IPS-15b (cell line): ENCODE data around the gene UBASH3B.

Experiments used
- H3K27me3 ChIP-seq: one replicate; pipeline ENCODE4 v1.6.1; 2013; ENCODE audit warnings: low read length; ENCODE audit not compliant: control insufficient read depth, insufficient read depth
- H3K36me3 ChIP-seq: one replicate; pipeline ENCODE4 v1.6.1; 2013; ENCODE audit warnings: low read length; ENCODE audit not compliant: control insufficient read depth, insufficient read depth
- H3K4me1 ChIP-seq: one replicate; pipeline ENCODE4 v1.6.1; 2013; ENCODE audit warnings: mild to moderate bottlenecking, low read length; ENCODE audit not compliant: control insufficient read depth, insufficient read depth
- H3K4me3 ChIP-seq: one replicate; pipeline ENCODE4 v1.5.1; 2013; ENCODE audit warnings: low read depth, low read length
- H3K9ac ChIP-seq: one replicate; pipeline ENCODE4 v1.6.1; 2013; ENCODE audit warnings: low read depth, mild to moderate bottlenecking, low read length
- H3K9me3 ChIP-seq: one replicate; pipeline ENCODE4 v1.6.1; 2013; ENCODE audit warnings: mild to moderate bottlenecking, low read length; ENCODE audit not compliant: control insufficient read depth, insufficient read depth

The UBASH3B gene

DNA sequence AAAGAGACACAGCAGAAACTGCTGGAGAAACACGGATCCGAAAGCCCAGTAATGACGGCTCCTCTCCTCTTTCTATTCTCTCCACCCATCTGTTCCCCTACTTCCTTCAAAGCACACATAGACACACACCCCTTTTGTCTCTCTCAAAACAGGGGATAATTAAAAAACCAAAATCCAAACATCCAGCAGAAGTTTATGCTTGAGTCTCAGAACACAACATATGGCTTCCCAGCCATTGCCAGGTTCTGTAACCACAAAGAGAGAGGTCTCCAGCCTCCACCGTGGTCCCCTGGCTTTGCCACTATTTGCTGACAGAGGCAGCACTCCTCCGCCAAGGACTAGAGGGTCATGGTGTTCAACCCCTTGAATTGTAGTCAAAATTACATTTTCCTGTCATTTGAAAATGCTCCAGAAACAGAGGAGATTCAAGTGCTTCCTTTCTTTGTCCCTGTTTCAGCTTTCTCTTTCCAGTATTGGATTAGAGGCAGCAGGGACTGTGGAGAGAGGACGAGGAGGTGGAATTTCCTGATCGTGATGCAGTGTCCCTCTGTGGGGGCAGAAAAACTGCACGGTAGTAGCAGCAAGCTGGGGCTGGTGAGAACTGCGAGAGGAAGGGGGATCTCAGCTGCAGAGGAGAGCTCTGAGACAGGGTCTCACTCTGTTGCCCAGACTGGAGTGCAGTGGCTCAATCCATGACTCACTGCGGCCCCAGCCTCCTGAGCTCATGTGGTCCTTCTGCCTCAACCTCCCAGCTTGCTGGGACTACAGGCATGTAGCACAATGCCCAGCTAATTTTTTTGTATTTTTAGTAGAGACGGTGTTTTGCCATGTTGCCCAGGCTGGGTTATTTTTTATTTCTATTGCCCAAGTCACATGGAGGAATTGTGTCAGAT is 60.3 kb downstream of the UBASH3B start:
- Histone ChIP-seq H3K4me3 (no peak overlapping the region), H3K36me3 (no peaks in the 10 kb centered on the region), H3K27me3 (no peaks in the 10 kb centered on the region), H3K9me3 (no peaks in the 10 kb centered on the region), H3K4me1 (no peaks in the 10 kb centered on the region), H3K9ac (no peak overlapping the region)

DNA sequence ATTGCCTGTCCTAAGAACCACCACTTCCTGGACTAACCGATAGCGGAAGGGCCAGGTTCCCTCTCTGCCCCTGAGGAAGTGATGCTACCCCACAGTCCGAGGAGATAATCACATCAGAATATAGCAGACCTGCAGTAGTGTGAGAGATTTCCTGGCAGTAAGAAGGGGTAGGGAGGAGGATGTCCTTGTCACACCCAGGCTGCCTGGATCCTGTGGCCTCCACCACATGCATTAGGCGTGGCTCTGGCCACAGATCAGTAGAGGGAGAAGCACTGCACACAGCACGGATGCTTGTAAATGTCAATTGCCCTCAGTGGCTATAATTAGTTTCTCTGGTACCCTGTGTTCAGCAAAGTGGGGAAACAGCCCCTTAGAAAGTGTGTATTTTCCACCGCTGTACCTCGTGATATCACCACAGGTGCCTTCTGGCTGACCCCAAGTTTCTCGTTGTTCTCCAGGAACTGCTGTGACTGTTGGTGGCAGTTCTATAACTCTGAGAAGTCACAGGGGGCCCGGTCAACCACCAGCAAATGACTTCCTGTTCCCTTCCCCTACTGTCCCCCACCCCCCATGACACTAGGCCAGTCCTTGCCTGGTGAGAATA is 61.8 kb downstream of the UBASH3B start:
- no peaks in the 10 kb centered on the region for H3K4me1 ChIP-seq
- no peak overlapping the region for H3K9ac ChIP-seq
- H3K4me3 ChIP-seq: no peak overlapping the region
- H3K36me3 ChIP-seq: no peaks in the 10 kb centered on the region
- no peaks in the 10 kb centered on the region for H3K9me3 ChIP-seq
- no peaks in the 10 kb centered on the region for H3K27me3 ChIP-seq

DNA sequence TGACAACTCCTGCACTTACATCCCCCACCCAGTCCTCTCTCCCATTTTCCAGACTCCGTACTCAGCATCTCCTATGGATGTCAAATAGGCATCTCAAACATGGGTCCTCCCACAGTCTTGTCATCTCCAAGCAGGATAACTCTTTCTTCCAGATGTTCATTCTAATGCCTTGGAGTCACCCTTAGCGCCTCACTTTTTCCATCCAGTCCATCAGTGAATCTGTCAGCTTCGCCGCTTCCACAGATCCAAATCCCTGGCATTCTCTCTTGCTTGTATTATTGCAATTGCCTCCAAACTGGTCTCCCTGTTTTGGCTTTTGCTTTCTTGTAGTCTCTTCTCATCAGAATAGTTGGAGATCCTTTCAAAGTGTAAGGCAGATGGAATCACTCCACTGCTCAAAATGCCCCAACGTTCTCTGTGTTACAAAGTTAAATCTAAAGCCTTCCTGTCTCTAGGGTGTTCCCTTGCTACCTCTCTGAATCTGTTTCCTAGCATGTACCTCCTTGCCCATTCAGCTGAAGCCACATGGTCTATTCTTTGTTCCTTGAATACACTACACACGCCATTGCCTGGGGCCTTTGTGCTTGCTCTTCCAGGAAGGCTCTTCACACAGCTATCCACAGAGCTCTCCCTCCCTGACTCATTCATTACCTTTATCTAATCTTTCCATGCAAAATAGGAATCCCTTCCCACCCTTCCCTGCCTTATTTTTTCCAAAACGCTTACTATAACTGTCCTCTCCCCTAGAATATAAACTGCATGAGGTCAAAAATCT is 64.8 kb downstream of the UBASH3B start:
- no peaks in the 10 kb centered on the region for H3K4me1 ChIP-seq
- H3K36me3 ChIP-seq: no peaks in the 10 kb centered on the region
- no peak overlapping the region for H3K9ac ChIP-seq
- H3K4me3 ChIP-seq: no peak overlapping the region
- no peaks in the 10 kb centered on the region for H3K9me3 ChIP-seq
- no peaks in the 10 kb centered on the region for H3K27me3 ChIP-seq

GRCh38 chr11:122721201-122721963 is 65.9 kb downstream of the UBASH3B start:
- Histone ChIP-seq H3K27me3 (no peaks in the 10 kb centered on the region), H3K9ac (no peak overlapping the region), H3K4me1 (no peaks in the 10 kb centered on the region)

GRCh38 chr11:122721964-122722266 is 66.4 kb downstream of the UBASH3B start:
- Histone ChIP-seq H3K4me1 (no peaks in the 10 kb centered on the region), H3K27me3 (no peaks in the 10 kb centered on the region), H3K4me3 (no peak overlapping the region), H3K9me3 (no peaks in the 10 kb centered on the region), H3K36me3 (no peaks in the 10 kb centered on the region), H3K9ac (no peak overlapping the region)

More at GRCh38 chr11:122721201-122721963, 65.9 kb downstream of the UBASH3B start:
- Histone ChIP-seq H3K4me3 (no peak overlapping the region), H3K9me3 (no peaks in the 10 kb centered on the region), H3K36me3 (no peaks in the 10 kb centered on the region)

DNA sequence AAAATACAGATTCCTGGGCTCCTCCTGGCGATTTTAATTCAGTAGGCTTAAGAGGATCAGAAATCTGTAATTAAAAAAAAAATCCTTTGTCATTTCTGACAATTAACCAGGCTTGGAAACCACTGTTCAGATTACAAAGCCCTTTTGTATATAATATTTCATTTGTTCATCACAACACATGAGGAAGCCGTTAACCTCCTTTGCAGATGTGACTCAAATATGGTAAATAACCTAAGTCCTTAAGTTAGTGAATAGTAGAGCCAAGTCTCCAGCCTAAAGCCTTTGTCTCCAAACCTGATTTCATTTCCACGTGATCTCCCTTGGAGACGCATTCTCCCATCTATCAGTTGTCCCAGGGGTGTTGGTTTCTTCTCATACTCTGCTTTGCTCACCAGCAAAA is 67.6 kb downstream of the UBASH3B start:
- H3K4me1 ChIP-seq: no peaks in the 10 kb centered on the region
- H3K27me3 ChIP-seq: no peaks in the 10 kb centered on the region
- H3K36me3 ChIP-seq: no peaks in the 10 kb centered on the region
- no peak overlapping the region for H3K4me3 ChIP-seq
- no peaks in the 10 kb centered on the region for H3K9me3 ChIP-seq
- H3K9ac ChIP-seq: no peak overlapping the region

GRCh38 chr11:122723576-122723975 is 68.1 kb downstream of the UBASH3B start:
- Histone ChIP-seq H3K9ac (no peak overlapping the region), H3K4me1 (no peaks in the 10 kb centered on the region), H3K4me3 (no peak overlapping the region), H3K36me3 (no peaks in the 10 kb centered on the region), H3K9me3 (no peaks in the 10 kb centered on the region), H3K27me3 (no peaks in the 10 kb centered on the region)

DNA sequence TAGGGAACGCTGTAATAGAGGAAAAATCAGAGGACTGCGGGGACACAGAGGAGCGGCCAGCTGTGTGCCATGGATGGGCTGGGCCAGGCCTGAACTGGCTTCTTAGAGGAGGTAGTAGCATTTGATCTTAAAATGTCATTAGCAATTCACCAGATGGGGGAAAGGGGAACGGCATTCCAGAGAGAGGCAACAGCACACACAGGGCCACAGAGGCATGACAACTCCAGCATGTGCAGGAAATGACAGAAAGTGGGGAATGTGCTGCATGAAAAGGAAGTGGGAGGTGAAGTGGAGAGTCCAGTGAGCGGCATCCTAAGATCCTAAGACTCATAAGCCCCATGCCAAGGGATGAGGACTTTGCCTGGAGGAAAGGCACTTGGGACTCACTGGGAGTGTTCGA is 69.0 kb downstream of the UBASH3B start:
- H3K4me3 ChIP-seq: no peak overlapping the region
- H3K4me1 ChIP-seq: no peaks in the 10 kb centered on the region
- no peaks in the 10 kb centered on the region for H3K9me3 ChIP-seq
- no peak overlapping the region for H3K9ac ChIP-seq
- H3K36me3 ChIP-seq: no peaks in the 10 kb centered on the region
- no peaks in the 10 kb centered on the region for H3K27me3 ChIP-seq

GRCh38 chr11:122726028-122726427 is 70.5 kb downstream of the UBASH3B start:
- Histone ChIP-seq H3K9ac (no peak overlapping the region), H3K4me3 (no peak overlapping the region), H3K36me3 (no peaks in the 10 kb centered on the region), H3K9me3 (no peaks in the 10 kb centered on the region), H3K27me3 (no peaks in the 10 kb centered on the region), H3K4me1 (no peaks in the 10 kb centered on the region)

DNA sequence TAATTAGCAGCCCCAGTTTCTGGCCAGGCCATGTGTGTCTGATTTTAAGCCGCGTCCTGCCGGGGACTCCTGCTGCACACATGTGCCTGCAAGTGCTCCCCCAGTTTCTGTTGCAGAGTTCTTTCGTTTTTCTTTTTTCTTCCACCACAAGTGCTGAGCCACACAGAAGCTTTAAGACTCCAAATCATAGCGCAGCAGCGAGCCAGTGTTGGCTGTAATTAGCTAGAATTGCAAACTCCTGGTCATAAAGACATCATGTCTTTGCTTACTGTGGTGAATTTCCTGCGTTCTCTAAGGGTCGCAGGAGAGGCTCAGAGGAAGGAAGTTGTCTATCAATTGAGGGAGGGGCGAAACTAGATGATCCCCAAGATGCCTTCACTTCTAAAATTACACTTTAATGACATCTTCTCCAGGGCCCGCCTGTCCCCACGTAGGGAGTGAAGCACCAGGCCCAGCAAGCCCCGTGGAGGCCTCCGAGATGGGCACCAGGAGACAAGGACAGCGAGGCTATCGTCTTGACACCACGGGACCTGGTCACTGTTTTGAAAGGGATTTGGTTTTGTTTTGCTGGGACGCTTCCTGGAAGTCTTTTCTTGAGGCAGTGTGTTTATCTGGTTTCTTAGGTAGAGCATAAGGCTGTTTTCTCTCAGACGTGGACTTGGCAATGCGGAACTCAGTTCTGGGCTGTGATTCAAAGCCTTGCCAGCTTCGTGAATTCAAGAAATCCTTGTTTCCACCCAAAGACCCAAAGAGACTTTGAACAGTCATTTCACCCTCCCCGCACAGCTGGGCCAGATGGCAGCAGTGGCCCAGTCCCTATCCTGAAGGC is 71.8 kb downstream of the UBASH3B start:
- Histone ChIP-seq H3K9me3 (no peaks in the 10 kb centered on the region), H3K36me3 (no peaks in the 10 kb centered on the region), H3K27me3 (no peaks in the 10 kb centered on the region), H3K4me1 (no peaks in the 10 kb centered on the region), H3K4me3 (no peak overlapping the region), H3K9ac (no peak overlapping the region)

- no peaks in the 10 kb centered on the region for H3K9me3 ChIP-seq
- H3K4me1 ChIP-seq: no peaks in the 10 kb centered on the region
- no peaks in the 10 kb centered on the region for H3K36me3 ChIP-seq
- H3K9ac ChIP-seq: no peak overlapping the region
- H3K4me3 ChIP-seq: no peak overlapping the region
- no peaks in the 10 kb centered on the region for H3K27me3 ChIP-seq
These were observed 73.0 kb downstream of the UBASH3B start for GRCh38 chr11:122728561-122728960.
